Mesendoderm (in vitro differentiated cells): Measurements from ENCODE around the gene AGAP6.
"Not testable (repeated sequence)": the region's sequence is repeated elsewhere in the genome, so short reads cannot be mapped to it uniquely, and the experiment has no call there.

ENCODE experiments used
- DNase-seq: peaks from one replicate; pipeline ENCODE4 v3.0.0; 2013
- H2AK5ac ChIP-seq: 2 replicates; pipeline ENCODE4 v1.6.1; 2013; ENCODE audit warnings: low read length, inconsistent platforms
- H2BK120ac ChIP-seq: 2 replicates; pipeline ENCODE4 v1.6.1; 2013; ENCODE audit warnings: low read depth, mild to moderate bottlenecking, low read length, moderate library complexity, mixed read lengths
- H2BK15ac ChIP-seq: replicated peaks from 2 replicates; pipeline ENCODE4 v1.6.1; 2013; ENCODE audit warnings: low read depth, mild to moderate bottlenecking, moderate library complexity
- H2BK5ac ChIP-seq: 2 replicates; pipeline ENCODE4 v1.6.1; 2013; ENCODE audit warnings: low read length, inconsistent platforms
- H3K18ac ChIP-seq: 2 replicates; pipeline ENCODE4 v1.6.1; 2013; ENCODE audit warnings: mild to moderate bottlenecking, low read length, mixed read lengths
- H3K23ac ChIP-seq: one replicate; pipeline ENCODE4 v1.6.1; 2013; ENCODE audit warnings: low read length
- H3K27ac ChIP-seq: 2 replicates; pipeline ENCODE4 v1.5.1; 2013; ENCODE audit warnings: low read depth, mild to moderate bottlenecking, inconsistent platforms, low read length, moderate library complexity
- H3K27me3 ChIP-seq: 2 replicates; pipeline ENCODE4 v1.6.1; 2013; ENCODE audit warnings: low read length, control low read depth, mild to moderate bottlenecking, inconsistent platforms; ENCODE audit not compliant: insufficient read depth, poor library complexity
- H3K36me3 ChIP-seq: 2 replicates; pipeline ENCODE4 v1.6.1; 2013; ENCODE audit warnings: low read length, inconsistent platforms; ENCODE audit not compliant: control insufficient read depth, insufficient read depth
- H3K4ac ChIP-seq: one replicate; pipeline ENCODE4 v1.6.1; 2013; ENCODE audit warnings: low read depth, mild to moderate bottlenecking, low read length, moderate library complexity
- H3K4me1 ChIP-seq: 2 replicates; pipeline ENCODE4 v1.6.1; 2013; ENCODE audit warnings: low read depth, low read length, inconsistent platforms; ENCODE audit not compliant: control insufficient read depth
- H3K4me2 ChIP-seq: 2 replicates; pipeline ENCODE4 v1.6.1; 2013; ENCODE audit warnings: low read length
- H3K4me3 ChIP-seq: 2 replicates; pipeline ENCODE4 v1.5.1; 2013; ENCODE audit warnings: mild to moderate bottlenecking, low read length
- H3K56ac ChIP-seq: one replicate; pipeline ENCODE4 v1.6.1; 2013; ENCODE audit warnings: low read length
- H3K79me1 ChIP-seq: 2 replicates; pipeline ENCODE4 v1.6.1; 2013; ENCODE audit warnings: low read length, inconsistent platforms
- H3K79me2 ChIP-seq: 2 replicates; pipeline ENCODE4 v1.6.1; 2013; ENCODE audit warnings: mild to moderate bottlenecking, low read length; ENCODE audit not compliant: control insufficient read depth, insufficient read depth
- H3K9ac ChIP-seq: 2 replicates; pipeline ENCODE4 v1.6.1; 2013; ENCODE audit warnings: low read length, inconsistent platforms
- H4K5ac ChIP-seq: one replicate; pipeline ENCODE4 v1.6.1; 2013; ENCODE audit warnings: low read length
- H4K8ac ChIP-seq: one replicate; pipeline ENCODE4 v1.6.1; 2013; ENCODE audit warnings: low read depth, mild to moderate bottlenecking, control low read depth, low read length, moderate library complexity
- WGBS: extraction: QIAGEN DNeasy Blood & Tissue Kit; methylation state at CpG from one replicate; pipeline ENCODE4 v1.1.7; 2013; ENCODE audit warnings: low lambda C conversion rate, missing lambda C conversion rate; ENCODE audit not compliant: insufficient coverage; ENCODE audit errors: extremely low coverage; 5-methylcytosine and 5-hydroxymethylcytosine counted together

The AGAP6 gene

GRCh38 chr10:50017646-50018045 lies 29.4 kb downstream of the AGAP6 start:
- not testable (repeated sequence) for H3K79me2 ChIP-seq, H3K4me2 ChIP-seq

DNA sequence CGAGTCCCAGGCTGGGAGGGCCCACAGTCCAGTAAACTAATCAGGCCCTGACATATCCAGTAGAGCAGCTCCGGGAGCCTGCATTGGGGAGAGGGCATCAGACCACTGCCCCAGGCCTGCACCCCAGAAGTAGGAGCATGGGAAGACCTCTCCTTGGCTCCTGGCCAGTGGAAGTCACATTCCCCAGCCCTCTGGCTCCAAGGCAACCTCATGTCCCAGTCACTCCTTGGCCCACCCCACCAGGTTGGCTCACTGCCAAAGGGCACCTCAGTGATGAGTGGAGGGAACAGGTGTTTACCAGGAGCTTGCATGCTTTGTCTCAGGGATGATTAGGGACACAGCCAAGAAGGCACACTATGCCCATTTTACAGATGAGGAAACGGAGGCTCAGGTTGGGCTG lies 31.1 kb downstream of the AGAP6 start:
- not testable (repeated sequence) for H2BK5ac ChIP-seq, H4K8ac ChIP-seq, H2AK5ac ChIP-seq, H2BK15ac ChIP-seq, H3K36me3 ChIP-seq, H3K27ac ChIP-seq, H3K27me3 ChIP-seq, H3K79me2 ChIP-seq, H3K4me3 ChIP-seq, H2BK120ac ChIP-seq, H3K4ac ChIP-seq, DNase-seq, H3K23ac ChIP-seq, H3K9ac ChIP-seq, H3K18ac ChIP-seq, H3K4me1 ChIP-seq, H4K5ac ChIP-seq, H3K56ac ChIP-seq, H3K79me1 ChIP-seq, H3K4me2 ChIP-seq
- WGBS: no CpG with 5 or more reads among the region's 3 CpGs

More at GRCh38 chr10:50017646-50018045, 29.4 kb downstream of the AGAP6 start:
- not testable (repeated sequence) for H3K56ac ChIP-seq, H4K8ac ChIP-seq, H2BK15ac ChIP-seq, H3K23ac ChIP-seq, H3K4me3 ChIP-seq, H3K4me1 ChIP-seq, H3K36me3 ChIP-seq, DNase-seq, H3K27me3 ChIP-seq, H3K4ac ChIP-seq, H3K9ac ChIP-seq, H3K18ac ChIP-seq, H2AK5ac ChIP-seq, H2BK5ac ChIP-seq, H4K5ac ChIP-seq, H3K79me1 ChIP-seq, H2BK120ac ChIP-seq, H3K27ac ChIP-seq
- no CpG with 5 or more reads among the region's 5 CpGs for WGBS

- H2BK120ac ChIP-seq, H3K79me1 ChIP-seq, H3K4ac ChIP-seq, H3K18ac ChIP-seq, H2BK5ac ChIP-seq, H3K9ac ChIP-seq, H3K56ac ChIP-seq, H2AK5ac ChIP-seq, H3K4me2 ChIP-seq, H3K4me1 ChIP-seq, H3K27me3 ChIP-seq, H4K8ac ChIP-seq, H3K79me2 ChIP-seq, H3K4me3 ChIP-seq, DNase-seq, H4K5ac ChIP-seq, H3K36me3 ChIP-seq, H3K23ac ChIP-seq, H3K27ac ChIP-seq, H2BK15ac ChIP-seq: not testable (repeated sequence)
- no CpG with 5 or more reads among the region's 13 CpGs for WGBS
These were observed 32.3 kb downstream of the AGAP6 start for GRCh38 chr10:50020451-50021024.

DNA sequence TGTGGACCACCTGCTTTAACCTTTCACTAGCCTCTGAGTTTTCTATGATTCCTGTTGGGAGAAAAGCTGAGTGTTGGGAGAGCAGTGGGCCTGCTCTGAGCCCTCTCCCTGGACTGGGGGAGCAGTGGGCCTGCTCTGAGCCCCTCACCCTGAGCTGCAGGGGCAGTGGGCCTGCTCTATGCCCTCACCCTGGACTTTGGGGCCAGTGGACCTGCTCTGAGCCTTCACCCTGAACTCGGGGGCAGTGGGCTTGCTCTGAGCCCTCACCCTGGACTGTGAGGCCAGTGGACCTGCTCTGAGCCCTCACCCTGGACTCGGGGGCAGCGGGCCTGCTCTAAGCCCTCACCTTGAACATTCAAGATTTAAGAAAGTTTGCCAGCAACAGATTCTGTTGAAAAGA lies 33.4 kb downstream of the AGAP6 start:
- H3K18ac ChIP-seq: no peak overlapping the region
- no peak overlapping the region for H2BK5ac ChIP-seq
- no peak overlapping the region for H4K5ac ChIP-seq
- no peaks in the 10 kb centered on the region for H3K79me2 ChIP-seq
- no peak for DNase-seq
- H3K9ac ChIP-seq: no peak overlapping the region
- H4K8ac ChIP-seq: no peak overlapping the region
- H2BK120ac ChIP-seq: no peak overlapping the region
- no peak overlapping the region for H3K56ac ChIP-seq
- no peak overlapping the region for H3K23ac ChIP-seq
- no peak overlapping the region for H2BK15ac ChIP-seq
- no peak overlapping the region for H2AK5ac ChIP-seq
- H3K4ac ChIP-seq: no peak overlapping the region
- no peaks in the 10 kb centered on the region for H3K27me3 ChIP-seq
- H3K4me1 ChIP-seq: no peaks in the 10 kb centered on the region
- H3K36me3 ChIP-seq: no peaks in the 10 kb centered on the region
- no peak overlapping the region for H3K27ac ChIP-seq
- WGBS: no CpG with 5 or more reads among the region's 3 CpGs
- no peak overlapping the region for H3K4me2 ChIP-seq
- no peak overlapping the region for H3K4me3 ChIP-seq
- no peaks in the 10 kb centered on the region for H3K79me1 ChIP-seq

GRCh38 chr10:50024716-50025383 lies 36.6 kb downstream of the AGAP6 start:
- H2BK15ac ChIP-seq, H4K5ac ChIP-seq, H3K9ac ChIP-seq, H3K4me1 ChIP-seq, H3K56ac ChIP-seq, H2AK5ac ChIP-seq, H3K27me3 ChIP-seq, H3K36me3 ChIP-seq, H3K79me2 ChIP-seq, H2BK5ac ChIP-seq, H3K4ac ChIP-seq, H3K18ac ChIP-seq, H3K4me2 ChIP-seq, H4K8ac ChIP-seq, H3K4me3 ChIP-seq, H3K27ac ChIP-seq, H2BK120ac ChIP-seq, H3K79me1 ChIP-seq, H3K23ac ChIP-seq, DNase-seq: not testable (repeated sequence)
- no CpG with 5 or more reads among the region's 37 CpGs for WGBS

GRCh38 chr10:50025627-50026026 lies 37.4 kb downstream of the AGAP6 start:
- DNase-seq: no peak
- Histone ChIP-seq H3K4me3 (no peak overlapping the region), H3K4me1 (no peaks in the 10 kb centered on the region), H2AK5ac (no peak overlapping the region), H3K79me1 (no peaks in the 10 kb centered on the region), H3K27ac (no peak overlapping the region), H4K5ac (no peak overlapping the region), H4K8ac (no peak overlapping the region), H2BK15ac (no peak overlapping the region), H2BK5ac (no peak overlapping the region), H3K9ac (no peak overlapping the region), H3K4ac (no peak overlapping the region), H3K79me2 (no peaks in the 10 kb centered on the region), H3K4me2 (no peak overlapping the region), H3K56ac (no peak overlapping the region), H3K23ac (no peak overlapping the region), H3K36me3 (no peaks in the 10 kb centered on the region), H3K27me3 (no peaks in the 10 kb centered on the region), H3K18ac (no peak overlapping the region), H2BK120ac (no peak overlapping the region)
- WGBS: no CpG with 5 or more reads among the region's 14 CpGs
